AG04449 (cell line): ENCODE data around the gene PAK4.

Source experiments
- CTCF ChIA-PET: fragments of 350-600 bp; formaldehyde crosslinking; extraction: SDS; loops from one replicate; lab custom pipeline; 2021; ENCODE audit warnings: antibody characterized with exemption; lab: Yijun Ruan, JAX
- POLR2A ChIA-PET: fragments of 400-600, 350-600 bp; formaldehyde crosslinking; extraction: SDS; loops from one replicate; lab custom pipeline; 2020; ENCODE audit warnings: antibody characterized with exemption, inconsistent platforms; lab: Yijun Ruan, JAX
- DNase-seq: peaks from one replicate; pipeline ENCODE4 v3.0.0-alpha.2; 2010; ENCODE audit warnings: low read depth, low spot score
- H3K4me3 ChIP-seq: 2 replicates; pipeline ENCODE4 v1.5.1; 2011; ENCODE audit warnings: low read depth, mild to moderate bottlenecking, control low read depth, low read length
- TF ChIP-seq, protein P1 (sequence below): IDR thresholded peaks from one replicate; pipeline ENCODE4 v1.5.1; 2011; ENCODE audit warnings: mild to moderate bottlenecking, moderate library complexity, low read length, control low read depth, inconsistent platforms; ENCODE audit not compliant: insufficient read depth; ENCODE audit errors: missing control alignments

The PAK4 gene

DNA sequence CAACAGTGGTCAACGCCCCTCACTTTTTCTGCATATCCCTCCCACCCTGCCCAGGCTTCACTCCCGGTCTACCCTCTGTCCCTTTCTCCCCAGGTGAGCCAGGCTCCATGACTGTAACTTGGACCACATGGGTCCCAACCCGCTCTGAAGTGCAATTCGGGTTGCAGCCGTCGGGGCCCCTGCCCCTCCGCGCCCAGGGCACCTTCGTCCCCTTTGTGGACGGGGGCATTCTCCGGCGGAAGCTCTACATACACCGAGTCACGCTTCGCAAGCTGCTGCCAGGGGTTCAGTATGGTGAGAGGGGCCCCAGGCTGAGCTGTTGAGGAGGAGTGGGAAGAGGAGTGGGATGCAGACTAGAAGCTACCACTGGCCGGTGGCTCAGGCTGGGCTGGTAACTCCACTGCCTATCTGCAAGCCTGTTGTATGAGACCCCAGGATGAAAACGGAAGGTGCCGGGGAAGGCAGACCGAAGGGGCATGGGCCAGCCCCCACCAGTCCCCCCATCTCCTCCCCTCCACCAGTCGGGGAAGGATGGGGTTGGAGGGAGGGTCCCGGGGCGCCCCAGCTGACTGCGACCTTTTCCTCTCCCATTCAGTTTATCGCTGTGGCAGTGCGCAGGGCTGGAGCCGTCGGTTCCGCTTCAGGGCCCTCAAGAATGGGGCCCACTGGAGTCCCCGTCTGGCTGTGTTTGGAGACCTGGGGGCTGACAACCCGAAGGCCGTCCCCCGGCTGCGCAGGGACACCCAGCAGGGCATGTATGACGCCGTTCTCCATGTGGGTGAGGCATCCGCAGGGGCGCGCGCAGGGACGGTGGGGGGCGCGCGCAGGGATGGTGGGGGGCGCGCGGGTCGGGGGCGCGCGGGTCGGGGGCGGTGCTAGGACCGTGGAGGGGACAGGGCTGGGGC, 27.0 kb upstream of the PAK4 start:
- no peak for DNase-seq
- TF ChIP-seq, protein P1, sequence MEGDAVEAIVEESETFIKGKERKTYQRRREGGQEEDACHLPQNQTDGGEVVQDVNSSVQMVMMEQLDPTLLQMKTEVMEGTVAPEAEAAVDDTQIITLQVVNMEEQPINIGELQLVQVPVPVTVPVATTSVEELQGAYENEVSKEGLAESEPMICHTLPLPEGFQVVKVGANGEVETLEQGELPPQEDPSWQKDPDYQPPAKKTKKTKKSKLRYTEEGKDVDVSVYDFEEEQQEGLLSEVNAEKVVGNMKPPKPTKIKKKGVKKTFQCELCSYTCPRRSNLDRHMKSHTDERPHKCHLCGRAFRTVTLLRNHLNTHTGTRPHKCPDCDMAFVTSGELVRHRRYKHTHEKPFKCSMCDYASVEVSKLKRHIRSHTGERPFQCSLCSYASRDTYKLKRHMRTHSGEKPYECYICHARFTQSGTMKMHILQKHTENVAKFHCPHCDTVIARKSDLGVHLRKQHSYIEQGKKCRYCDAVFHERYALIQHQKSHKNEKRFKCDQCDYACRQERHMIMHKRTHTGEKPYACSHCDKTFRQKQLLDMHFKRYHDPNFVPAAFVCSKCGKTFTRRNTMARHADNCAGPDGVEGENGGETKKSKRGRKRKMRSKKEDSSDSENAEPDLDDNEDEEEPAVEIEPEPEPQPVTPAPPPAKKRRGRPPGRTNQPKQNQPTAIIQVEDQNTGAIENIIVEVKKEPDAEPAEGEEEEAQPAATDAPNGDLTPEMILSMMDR = no peak
- CTCF ChIA-PET = interaction anchor here (1.3 to 1.7 kb wide), 2 partner anchors 12 kb away, joined by 3 to 6 read pairs; no protein-coding TSS in a partner anchor
- POLR2A ChIA-PET = no interaction called here
- H3K4me3 ChIP-seq = no peak overlapping the region

DNA sequence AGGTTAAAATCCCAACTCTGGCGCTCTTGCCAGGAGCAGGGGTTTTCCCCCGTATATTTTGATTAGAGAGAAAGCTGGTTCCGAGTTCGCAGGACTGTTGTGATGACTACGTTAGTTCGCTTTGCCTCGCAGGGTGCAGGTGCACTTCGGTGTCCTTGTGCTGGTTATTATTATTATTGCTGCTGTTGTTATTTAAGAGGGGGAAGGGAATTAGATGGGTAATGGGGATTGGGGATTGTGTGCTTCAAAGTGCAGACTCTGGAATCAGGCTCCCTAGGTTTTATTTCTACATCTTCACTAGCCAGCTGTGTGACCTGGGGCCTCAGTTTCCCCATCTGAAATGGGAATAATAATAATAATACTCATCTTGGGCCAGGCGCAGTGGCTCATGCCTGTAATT, 26.2 kb upstream of the PAK4 start:
- ChIA-PET POLR2A (no interaction called here), CTCF (interaction anchor here (1.7 kb wide), 1 partner anchor 11 kb away, joined by 6 read pairs; no protein-coding TSS in a partner anchor)
- no peak overlapping the region for H3K4me3 ChIP-seq
- TF ChIP-seq, protein P1 = no peak
- DNase-seq = no peak

- DNase-seq = no peak
- TF ChIP-seq, protein P1 = no peak
- H3K4me3 ChIP-seq = no peak overlapping the region
- CTCF ChIA-PET = interaction anchor here (1.7 kb wide), 1 partner anchor 10 kb away, joined by 6 read pairs; no protein-coding TSS in a partner anchor
- POLR2A ChIA-PET = no interaction called here
Observed at GRCh38 chr19:39100500-39101166, 25.0 kb upstream of the PAK4 start.

DNA sequence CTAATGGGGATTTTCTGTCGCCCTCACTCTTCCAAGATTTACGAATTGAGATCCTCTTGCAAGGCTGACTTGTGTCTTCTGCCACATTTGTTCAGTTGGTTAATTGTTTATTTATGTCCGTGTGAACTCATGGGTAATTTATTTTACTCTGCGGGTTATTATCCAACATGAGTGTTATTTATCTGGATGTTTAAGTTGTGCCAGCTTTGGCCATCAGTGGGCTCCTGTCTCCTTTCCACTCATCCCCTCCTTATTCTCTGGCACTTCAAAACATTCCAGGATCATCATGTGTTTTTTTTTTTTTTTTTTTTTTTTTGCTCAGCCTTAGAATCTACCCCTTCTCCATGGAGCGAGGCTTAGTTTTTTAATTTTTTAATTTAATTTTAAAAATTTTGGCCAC, 22.4 kb upstream of the PAK4 start:
- ChIA-PET POLR2A (no interaction called here), CTCF (interaction anchor here (2.1 kb wide), 1 partner anchor 8 kb away, joined by 6 read pairs; no protein-coding TSS in a partner anchor)

GRCh38 chr19:39104186-39104596, 21.4 kb upstream of the PAK4 start:
- POLR2A ChIA-PET = no interaction called here
- DNase-seq = no peak

More for the DNA sequence above, 22.4 kb upstream of the PAK4 start:
- no peak overlapping the region for H3K4me3 ChIP-seq
- no peak for DNase-seq
- TF ChIP-seq, protein P1 = no peak

More at GRCh38 chr19:39104186-39104596, 21.4 kb upstream of the PAK4 start:
- TF ChIP-seq, protein P1 = no peak
- H3K4me3 ChIP-seq = no peak overlapping the region
- CTCF ChIA-PET = interaction anchor here (0.6 to 1.0 kb wide), 2 partner anchors 9 to 18 kb away, joined by 3 read pairs; no protein-coding TSS in a partner anchor
